GM19023 (cell line): ENCODE results near the gene SLC4A4.

Experiments
- ATAC-seq: cut with Tn5 transposase; IDR thresholded peaks from one replicate; pipeline ENCODE4 v1.9.1; 2021; ENCODE audit warnings: mild to moderate bottlenecking, moderate library complexity; ENCODE audit not compliant: unreplicated experiment

Gene SLC4A4

GRCh38 chr4:71338846-71339593, at the start of gene SLC4A4:
SLC4A4 (plus strand) TSS chr4:71339020.
- ATAC-seq, result peak; percentile 100

- ATAC-seq, result no peak
Measured at GRCh38 chr4:71290074-71290473, 48.7 kb upstream of the SLC4A4 start.

GRCh38 chr4:71290476-71290875, 48.3 kb upstream of the SLC4A4 start:
- no peak for ATAC-seq

- no peak for ATAC-seq
Measured at GRCh38 chr4:71292228-71292627, 46.6 kb upstream of the SLC4A4 start.

GRCh38 chr4:71293705-71294104, 45.1 kb upstream of the SLC4A4 start:
- ATAC-seq, result no peak

- no peak for ATAC-seq
Measured at GRCh38 chr4:71294301-71294700, 44.5 kb upstream of the SLC4A4 start.

GRCh38 chr4:71296945-71297344, 41.9 kb upstream of the SLC4A4 start:
- no peak for ATAC-seq

GRCh38 chr4:71300362-71300761, 38.5 kb upstream of the SLC4A4 start:
- no peak for ATAC-seq

- no peak for ATAC-seq
Measured at GRCh38 chr4:71300964-71301363, 37.9 kb upstream of the SLC4A4 start.

- ATAC-seq, result no peak
Measured at GRCh38 chr4:71303287-71303686, 35.5 kb upstream of the SLC4A4 start.

- no peak for ATAC-seq
Measured at GRCh38 chr4:71303850-71304249, 35.0 kb upstream of the SLC4A4 start.

GRCh38 chr4:71304289-71304850, 34.5 kb upstream of the SLC4A4 start:
- no peak for ATAC-seq

- no peak for ATAC-seq
Measured at GRCh38 chr4:71307729-71308128, 31.1 kb upstream of the SLC4A4 start.

GRCh38 chr4:71322425-71322824, 16.4 kb upstream of the SLC4A4 start:
- ATAC-seq, result no peak

GRCh38 chr4:71333368-71333767, 5.5 kb upstream of the SLC4A4 start:
- no peak for ATAC-seq

- no peak for ATAC-seq
Measured at GRCh38 chr4:71333960-71334359, 4.9 kb upstream of the SLC4A4 start.

- no peak for ATAC-seq
Measured at GRCh38 chr4:71334465-71334882, 4.3 kb upstream of the SLC4A4 start.

GRCh38 chr4:71343670-71344466, 5.0 kb downstream of the SLC4A4 start:
- ATAC-seq, result no peak

GRCh38 chr4:71346710-71347109, 7.9 kb downstream of the SLC4A4 start:
- no peak for ATAC-seq

GRCh38 chr4:71348586-71348985, 9.8 kb downstream of the SLC4A4 start:
- ATAC-seq, result no peak

GRCh38 chr4:71355045-71355444, 16.2 kb downstream of the SLC4A4 start:
- no peak for ATAC-seq

- ATAC-seq, result no peak
Measured at GRCh38 chr4:71355971-71356370, 17.2 kb downstream of the SLC4A4 start.
